ENCODE measurements around the gene CACUL1.
"Not testable (repeated sequence)": the region's sequence is repeated elsewhere in the genome, so short reads cannot be mapped to it uniquely, and the experiment has no call there.

Gene CACUL1

DNA sequence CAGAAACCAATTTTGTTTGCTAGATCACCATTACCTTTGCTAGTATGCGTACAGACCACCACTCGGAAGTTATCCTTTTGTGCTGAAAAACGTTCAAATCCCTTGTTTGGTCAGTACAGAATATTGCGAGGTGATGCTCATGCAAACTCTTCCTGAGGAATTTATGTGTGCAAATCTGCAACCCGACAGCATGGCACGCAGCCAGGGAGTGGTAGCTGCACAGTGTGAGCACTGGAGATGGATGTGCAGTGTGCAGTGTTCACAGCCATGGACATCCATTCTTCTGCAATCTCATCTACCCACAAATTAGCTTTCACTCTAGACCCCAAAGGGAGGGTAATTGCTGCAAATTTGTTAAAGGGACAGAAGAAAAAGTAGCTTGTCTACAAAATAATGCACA is 72.2 kb downstream of the CACUL1 start:
- DNase-seq: no peak

DNA sequence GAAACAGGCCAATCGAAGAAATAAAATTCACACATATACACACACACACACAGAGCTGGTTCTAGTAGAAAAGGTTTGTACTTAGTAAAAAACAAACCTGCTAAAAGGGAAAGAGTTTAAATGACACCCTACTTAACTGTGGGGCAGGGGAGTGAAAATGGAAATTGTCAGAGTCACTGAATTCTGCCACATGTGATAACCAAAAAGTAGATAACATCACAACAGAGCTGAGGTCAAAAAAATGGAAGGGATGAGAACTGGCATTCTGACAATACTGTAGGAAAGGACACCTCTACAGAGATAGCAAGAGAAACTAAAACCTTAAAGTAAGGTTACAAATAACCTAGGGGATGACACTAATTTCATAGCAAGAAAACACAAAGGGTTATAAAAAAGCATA is 74.6 kb downstream of the CACUL1 start:
- DNase-seq: no peak

DNA sequence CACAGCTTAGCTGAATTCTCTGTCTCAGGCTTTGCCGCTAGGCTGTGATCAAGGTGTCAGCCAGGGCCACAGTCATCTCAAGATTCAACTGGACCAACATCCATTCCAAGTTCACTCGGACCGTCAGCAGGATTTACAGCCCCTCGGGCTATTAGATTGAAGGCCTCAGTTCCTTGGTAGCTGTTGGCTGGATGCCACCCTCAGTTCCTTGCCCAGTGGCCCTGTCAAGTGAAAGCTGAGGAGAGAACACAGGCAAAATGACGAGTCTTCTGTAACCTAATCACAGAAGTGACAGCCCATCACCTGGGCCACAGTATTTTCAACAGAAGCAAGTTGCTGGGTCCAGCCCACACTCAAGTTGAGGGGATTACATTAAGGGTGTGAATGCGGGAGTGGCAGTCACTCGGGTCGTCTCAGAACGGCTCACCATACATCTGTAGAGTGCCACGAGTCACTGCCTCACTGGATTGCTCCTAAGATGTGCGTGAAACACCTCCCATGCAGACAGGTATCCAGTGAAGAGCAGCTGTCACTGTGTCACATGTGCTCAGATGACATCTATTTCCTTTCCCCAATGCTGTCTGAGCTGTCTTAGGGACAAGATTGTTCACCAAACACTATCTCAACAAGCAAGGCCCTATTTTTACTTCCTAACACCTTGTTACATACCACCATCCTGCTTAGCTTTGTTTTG is 80.4 kb downstream of the CACUL1 start:
- no peak for DNase-seq

GRCh38 chr10:118672766-118673715 is 81.7 kb downstream of the CACUL1 start:
- DNase-seq: no peak

DNA sequence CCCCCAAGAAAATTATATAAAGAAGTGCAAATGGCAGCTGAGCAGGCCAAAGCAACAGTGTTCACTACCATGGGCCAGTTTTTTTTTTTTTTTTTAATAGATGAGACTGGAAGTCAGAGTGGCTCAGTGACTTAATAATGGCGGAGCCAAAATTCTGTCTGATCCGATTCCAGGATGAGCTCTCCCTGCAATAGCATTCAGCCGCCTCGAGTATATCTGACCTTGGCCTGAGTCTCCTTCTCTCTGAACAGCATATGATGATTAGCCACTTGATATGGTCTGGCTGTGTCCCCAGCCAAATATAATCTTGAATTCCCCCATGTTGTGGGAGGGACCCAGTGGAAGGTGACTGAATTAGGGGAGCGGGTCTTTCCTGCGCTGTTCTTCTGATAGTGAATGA is 82.6 kb downstream of the CACUL1 start:
- DNase-seq: no peak

- DNase-seq: not testable (repeated sequence)
Measured at GRCh38 chr10:118671221-118671620, 83.5 kb downstream of the CACUL1 start.

- DNase-seq: no peak
Measured at GRCh38 chr10:118670472-118671124, 84.2 kb downstream of the CACUL1 start.

DNA sequence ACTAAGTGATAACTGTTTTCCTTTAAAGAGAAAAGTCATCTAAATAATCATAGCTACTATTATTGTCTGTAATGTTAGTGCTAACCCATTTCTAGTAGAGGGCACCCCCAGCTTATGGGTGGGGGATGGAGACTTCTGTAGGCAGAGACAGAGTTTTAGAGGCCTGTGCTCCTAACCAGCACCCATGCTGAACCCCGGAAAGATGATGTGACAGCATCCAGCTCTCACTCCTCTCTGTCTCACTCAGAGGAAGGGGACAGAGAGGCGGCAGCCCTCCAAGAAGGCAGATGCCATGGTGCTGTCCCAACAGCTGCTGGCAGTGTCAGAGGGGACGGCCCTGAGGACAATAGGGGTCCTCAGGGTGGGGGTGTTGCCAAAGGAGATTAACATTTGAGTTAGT is 84.9 kb downstream of the CACUL1 start:
- no peak for DNase-seq

- DNase-seq: peak; percentile 11
Measured at GRCh38 chr10:118669020-118669791, 85.6 kb downstream of the CACUL1 start.

- no peak for DNase-seq
Measured at GRCh38 chr10:118668228-118668952, 86.4 kb downstream of the CACUL1 start.

GRCh38 chr10:118667732-118668131 is 87.0 kb downstream of the CACUL1 start:
- no peak for DNase-seq

DNA sequence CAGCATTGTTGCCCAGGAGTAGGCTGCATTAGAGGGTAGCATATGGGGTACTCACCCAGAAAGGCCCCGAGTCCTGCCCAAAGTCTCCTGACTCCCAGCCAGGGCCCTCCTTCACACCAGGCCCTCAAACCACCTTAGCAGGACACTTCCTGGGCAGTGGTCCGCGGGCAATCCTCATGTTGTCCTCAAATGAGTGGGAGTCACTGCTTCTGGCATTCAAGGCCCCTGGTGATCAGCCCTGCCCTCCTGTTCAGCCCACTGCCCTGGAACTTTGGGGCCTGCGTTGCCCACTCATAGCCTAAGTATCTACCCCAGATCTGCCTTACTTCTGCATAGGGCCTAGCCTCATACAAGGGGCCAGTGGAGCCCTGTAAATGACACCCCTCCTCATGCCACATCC is 88.4 kb downstream of the CACUL1 start:
- no peak for DNase-seq

DNA sequence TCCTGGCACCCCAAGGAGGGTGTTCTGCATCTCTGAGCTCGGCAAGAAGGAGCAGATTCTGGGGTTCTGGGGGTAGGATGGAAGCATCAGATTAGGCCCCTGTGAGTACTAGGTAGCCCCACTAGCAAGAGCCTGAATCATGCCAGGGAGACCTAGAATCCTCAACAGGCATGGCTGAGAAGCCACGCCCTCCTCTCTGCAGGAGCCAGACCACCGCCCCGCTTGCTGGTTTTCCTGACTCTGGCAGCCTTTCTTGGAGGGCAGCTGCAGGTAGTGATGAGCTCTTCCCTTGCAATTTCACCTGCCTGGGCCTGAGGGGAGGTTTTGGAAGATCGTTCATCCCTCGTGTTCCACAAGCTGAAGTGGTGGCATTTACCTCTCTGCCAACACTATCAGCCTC is 90.4 kb downstream of the CACUL1 start:
- DNase-seq: no peak

- DNase-seq: no peak
Measured at GRCh38 chr10:118663176-118663575, 91.6 kb downstream of the CACUL1 start.

- DNase-seq: no peak
Measured at GRCh38 chr10:118662228-118663035, 92.3 kb downstream of the CACUL1 start.

- no peak for DNase-seq
Measured at GRCh38 chr10:118658762-118659161, 96.0 kb downstream of the CACUL1 start.

GRCh38 chr10:118658168-118658567 is 96.6 kb downstream of the CACUL1 start:
- not testable (repeated sequence) for DNase-seq

GRCh38 chr10:118645294-118645693 is 109.5 kb downstream of the CACUL1 start:
- DNase-seq: not testable (repeated sequence)

GRCh38 chr10:118642228-118642627 is 112.5 kb downstream of the CACUL1 start:
- no peak for DNase-seq

GRCh38 chr10:118638680-118639079 is 116.1 kb downstream of the CACUL1 start:
- no peak for DNase-seq

Measured in inflammatory macrophage treated with lipopolysaccharide for 4 hours (primary cell).